ENCODE results near the gene TYW1.
A peak's percentile ranks its signal among the peaks of the same experiment; 100 is the strongest.
"Not testable (repeated sequence)": the region's sequence is repeated elsewhere in the genome, so short reads cannot be mapped to it uniquely, and the experiment has no call there.

TYW1 gene, protein sequence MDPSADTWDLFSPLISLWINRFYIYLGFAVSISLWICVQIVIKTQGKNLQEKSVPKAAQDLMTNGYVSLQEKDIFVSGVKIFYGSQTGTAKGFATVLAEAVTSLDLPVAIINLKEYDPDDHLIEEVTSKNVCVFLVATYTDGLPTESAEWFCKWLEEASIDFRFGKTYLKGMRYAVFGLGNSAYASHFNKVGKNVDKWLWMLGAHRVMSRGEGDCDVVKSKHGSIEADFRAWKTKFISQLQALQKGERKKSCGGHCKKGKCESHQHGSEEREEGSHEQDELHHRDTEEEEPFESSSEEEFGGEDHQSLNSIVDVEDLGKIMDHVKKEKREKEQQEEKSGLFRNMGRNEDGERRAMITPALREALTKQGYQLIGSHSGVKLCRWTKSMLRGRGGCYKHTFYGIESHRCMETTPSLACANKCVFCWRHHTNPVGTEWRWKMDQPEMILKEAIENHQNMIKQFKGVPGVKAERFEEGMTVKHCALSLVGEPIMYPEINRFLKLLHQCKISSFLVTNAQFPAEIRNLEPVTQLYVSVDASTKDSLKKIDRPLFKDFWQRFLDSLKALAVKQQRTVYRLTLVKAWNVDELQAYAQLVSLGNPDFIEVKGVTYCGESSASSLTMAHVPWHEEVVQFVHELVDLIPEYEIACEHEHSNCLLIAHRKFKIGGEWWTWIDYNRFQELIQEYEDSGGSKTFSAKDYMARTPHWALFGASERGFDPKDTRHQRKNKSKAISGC

DNA sequence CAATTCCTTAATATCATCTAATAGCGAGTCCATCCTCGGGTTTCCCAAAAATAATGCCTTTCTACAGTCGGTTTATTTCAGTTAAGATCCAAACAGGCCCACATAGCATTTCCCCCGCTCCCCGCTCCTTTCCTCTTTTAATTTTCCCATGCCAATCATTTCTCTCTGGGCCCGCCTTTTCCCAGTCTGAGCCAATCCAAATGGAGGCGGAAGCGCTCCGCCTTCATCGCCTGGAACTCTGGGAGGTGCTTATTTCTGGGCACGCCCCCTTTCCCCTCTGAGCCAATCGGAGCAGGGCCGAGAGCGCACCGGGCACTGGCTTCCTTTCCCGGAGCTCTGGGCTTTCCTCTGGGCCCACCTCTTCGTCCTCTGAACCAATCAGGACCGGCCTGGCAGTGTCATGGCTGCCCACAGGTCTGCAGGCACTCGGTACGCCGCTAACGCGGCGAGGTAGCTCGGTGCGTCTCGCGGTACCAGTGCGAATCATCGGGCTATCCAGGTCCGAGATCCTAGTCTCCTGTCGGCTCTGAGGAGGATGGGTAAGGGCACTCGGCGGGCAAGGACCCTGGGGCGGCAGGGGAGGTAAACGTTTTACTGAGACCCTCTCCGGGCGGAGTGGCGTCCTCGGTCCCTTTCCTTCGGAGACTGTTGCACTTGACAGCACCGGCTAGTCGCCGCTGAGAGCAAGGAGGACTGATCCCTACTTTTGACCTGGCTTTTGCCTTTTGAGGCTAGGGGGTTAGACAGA is at the start of gene TYW1:
Gene TYW1 (plus strand): TSS at position 390 of the 748 bp plus-strand sequence. CDS start 146 bp downstream, at position 536.
- DNase-seq (ENCODE audit: low spot score), result peak; percentile 85

DNA sequence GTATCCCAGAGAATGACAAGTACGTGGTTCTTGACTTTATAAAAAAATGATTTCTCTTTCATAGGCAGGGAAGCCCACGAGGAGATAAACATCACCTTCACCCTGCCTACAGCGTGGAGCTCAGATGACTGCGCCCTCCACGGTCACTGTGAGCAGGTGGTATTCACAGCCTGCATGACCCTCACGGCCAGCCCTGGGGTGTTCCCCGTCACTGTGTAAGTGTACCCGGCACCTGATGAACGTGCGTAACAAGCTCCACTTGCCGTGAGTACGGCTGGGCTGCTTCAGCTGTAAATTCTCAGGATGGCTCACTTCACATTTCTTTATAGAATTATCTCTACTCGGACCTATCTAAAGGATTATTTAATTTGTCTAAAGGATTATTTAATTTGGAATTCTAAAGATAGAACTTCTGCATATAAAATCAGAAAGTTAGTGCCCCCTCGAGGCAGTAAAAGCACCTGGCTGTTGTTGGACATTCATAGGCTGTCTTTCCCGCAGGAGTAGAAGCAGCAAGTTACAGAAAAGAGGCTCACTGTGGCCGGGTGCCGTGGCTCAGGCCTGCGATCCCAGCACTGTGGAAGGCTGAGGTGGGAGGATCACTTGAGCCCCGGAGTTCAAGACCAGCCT is 48.0 kb upstream of the TYW1 start:
- DNase-seq (ENCODE audit: low spot score), result no peak

DNA sequence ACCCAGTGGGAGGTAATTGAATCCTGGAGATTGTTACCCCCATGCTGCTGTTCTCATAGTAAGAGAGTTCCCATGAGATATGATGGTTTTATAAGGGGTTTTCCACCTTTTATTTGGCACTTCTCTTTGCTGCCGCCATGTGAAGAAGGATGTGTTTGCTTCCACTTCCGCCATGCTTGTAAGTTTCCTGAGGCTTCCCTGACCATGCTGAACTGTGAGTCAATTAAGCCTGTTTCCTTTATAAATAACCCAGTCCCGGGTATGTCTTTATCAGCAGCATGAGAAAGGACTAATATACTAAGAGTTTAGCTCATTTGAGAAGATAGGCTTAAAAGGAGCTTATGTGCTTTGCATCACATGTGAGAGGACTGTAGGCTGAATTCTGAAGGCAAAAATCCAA is 46.3 kb upstream of the TYW1 start:
- DNase-seq (ENCODE audit: low spot score), result no peak

DNA sequence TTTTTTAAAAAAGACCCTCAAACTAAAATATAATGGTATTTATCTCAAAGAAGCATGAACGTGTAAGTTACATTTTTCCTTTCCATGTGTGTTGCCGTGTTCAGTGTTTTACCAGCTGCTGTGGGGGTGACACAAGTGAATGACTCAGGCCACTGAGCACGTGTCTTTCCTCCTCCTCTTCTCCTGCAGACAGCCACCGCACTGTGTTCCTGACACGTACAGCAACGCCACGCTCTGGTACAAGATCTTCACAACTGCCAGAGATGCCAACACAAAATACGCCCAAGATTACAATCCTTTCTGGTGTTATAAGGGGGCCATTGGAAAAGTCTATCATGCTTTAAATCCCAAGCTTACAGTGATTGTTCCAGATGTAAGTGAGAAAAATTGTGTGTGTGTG is 45.9 kb upstream of the TYW1 start:
- no peak for DNase-seq (ENCODE audit: low spot score)

DNA sequence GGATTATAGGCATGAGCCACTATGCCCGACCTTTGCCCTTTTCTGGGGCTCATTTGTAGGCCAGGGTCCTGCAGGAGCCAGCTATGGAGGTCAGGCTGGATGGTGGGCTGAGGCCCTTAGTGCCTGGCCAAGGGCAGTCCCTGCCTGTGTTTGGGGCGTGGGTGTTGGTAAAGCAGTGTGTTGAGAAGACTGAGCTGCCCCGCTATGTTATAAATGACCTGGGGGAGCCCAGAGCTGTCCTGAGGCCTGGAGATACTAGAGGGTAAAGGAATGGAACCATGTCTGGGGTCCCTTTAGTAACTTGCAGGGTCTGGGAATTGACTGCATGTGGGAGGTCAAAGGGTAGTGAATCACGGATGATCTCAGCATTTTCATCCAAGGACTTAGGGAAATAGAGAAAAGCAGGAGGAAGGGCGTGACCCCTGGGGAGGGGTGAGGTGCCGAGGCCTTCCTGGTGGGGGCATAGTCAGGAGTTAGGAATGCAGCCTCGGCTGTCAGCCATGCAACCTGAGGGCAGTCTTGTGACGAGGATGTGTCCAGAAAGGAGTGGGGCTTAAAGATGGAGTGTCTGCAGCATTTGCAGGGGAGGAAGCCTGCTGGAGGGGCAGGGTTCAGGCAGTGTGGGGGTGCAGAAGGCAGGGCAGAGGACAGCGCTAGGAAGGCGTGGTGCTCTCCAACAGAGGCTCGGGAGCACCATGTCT is 44.1 kb upstream of the TYW1 start:
- peak; percentile 79 for DNase-seq (ENCODE audit: low spot score)

DNA sequence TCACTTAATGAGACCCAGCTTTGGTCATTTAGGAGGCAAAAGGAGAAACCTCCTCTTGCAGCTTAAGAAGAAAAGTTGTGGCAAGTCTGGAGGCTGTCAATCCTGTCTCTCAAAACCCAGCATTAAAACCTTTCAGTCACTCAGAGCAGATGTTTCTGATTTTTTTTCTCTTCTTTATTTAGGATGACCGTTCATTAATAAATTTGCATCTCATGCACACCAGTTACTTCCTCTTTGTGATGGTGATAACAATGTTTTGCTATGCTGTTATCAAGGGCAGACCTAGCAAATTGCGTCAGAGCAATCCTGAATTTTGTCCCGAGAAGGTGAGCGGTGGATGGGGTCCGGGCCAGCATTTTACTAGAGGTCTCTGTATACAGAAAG is 43.6 kb upstream of the TYW1 start:
- no peak for DNase-seq (ENCODE audit: low spot score)

DNA sequence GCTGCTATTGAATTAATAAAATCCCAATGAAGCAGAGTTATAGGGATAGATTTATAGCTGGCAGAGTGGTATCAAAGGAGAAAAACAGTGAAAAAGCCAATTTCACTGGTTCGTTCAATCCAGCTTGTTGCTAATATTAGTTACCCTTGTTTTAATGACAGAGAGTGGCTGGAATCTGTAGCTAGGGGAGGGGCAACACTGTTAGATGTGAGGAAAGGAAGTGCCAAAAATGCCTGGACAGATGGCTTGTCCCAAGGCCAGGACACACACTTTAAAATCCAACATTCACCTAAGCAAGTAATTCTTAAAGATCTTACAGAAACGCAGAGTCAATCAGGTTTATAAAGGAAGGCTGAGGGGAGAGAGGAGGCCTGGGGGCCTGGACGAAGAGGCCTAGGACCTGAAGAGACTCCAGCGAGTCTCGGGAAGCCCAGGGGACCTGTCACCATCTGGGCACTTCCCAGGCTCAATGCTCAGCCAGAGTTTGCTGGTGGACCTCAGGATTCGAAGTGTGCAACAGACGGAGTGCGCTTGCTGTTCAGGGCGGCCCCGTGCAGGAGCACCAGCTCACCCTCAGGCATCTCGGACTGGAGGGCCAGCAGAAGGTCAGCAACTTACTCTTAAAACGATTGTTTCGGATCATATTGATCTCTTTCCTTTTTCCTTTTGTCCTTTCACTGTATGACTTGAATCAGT is 38.9 kb upstream of the TYW1 start:
- peak; percentile 37 for DNase-seq (ENCODE audit: low spot score)

DNA sequence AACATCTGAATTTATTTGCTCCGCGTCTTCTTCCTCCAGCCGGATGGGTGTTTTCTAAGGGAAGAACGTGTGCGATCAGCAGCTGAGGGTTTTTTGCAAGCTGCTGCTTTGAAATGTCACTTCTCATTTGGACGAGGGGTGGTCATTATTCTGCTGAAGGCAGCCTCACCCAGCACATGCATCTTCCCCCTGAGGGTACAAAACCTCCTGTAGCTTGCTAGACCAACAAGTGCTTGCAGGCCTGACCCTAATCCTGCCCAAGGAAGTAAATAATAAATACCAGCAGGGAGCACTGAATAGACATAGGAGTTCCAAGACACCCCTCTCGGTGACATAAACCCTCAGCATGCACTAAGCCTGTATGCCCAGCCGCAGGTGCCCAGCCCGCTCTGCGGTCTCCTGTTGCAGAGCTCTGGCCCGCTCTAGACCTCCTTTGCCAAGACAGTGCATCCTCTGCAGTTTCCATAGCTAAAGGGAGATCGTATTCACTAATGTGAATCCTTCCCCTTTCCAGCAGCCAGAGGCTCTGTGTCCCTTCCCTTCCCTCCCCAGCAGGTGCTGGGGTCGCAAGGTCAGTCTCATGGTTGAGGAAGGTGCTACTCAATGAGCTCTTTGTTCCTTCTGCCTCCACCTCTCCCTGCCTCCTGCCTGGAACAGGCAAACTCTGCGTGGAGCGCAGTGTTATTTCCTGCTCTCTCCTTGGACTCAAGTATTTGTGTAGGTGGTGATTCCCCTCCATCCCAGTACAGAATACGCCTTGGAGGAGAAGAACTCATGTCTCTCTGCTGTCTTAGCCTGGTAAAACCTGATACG is 37.9 kb upstream of the TYW1 start:
- no peak for DNase-seq (ENCODE audit: low spot score)

DNA sequence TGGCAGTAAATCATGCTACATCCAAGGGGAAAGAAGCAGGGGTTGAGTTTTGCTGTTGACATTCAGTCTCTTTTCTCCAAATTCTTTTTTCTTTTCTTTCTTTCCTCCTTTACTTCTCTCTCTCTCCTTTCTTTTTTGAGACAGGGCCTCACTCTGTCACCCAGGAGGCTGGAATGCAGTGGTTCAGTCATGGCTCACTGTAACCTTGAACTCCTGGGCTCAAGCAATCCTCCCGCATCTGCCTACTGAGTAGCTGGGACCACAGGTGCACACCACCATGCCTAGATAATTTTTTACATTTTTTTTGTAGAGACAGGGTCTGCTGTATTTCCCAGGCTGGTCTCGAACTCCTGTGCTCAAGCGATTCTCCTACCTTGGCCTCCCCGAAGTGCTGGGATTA is 36.4 kb upstream of the TYW1 start:
- no peak for DNase-seq (ENCODE audit: low spot score)

DNA sequence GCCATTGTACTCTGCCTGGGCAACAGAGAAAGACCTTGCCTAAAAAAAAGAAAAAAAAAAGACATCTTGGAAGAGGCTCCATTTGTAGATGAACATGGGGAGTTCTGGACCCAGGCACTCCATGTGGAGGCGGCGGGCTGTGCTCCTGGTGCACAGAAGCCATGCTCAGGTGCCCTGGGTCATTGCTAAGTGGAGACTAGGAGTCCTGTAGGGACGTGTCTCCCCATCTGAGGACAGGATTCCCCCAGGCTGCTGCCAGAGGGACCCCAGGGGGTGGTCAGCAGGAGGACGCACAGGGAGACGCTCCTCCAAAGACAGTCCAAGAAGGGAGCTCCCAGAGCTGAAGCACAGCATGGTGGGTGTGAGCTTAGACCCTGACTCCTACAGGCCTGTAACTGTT is 35.5 kb upstream of the TYW1 start:
- DNase-seq (ENCODE audit: low spot score), result no peak

DNA sequence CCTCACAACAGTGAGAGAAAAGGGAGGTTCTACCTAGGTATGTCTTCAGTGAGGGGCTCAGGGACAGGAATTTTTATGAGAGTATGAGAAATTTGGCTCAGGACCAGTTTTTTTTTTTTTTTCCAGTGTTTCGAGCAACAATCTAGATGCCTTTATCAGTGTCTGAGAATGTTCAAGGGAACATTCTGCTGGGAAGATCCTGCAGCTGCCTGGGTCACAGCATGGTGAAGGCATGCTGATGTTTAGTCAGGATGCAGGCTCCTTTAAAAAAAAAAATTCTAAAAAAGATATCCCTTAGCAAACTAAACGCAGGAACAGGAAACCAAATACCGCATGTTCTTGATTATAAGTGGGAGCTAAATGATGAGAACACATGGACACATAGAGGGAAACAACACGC is 32.2 kb upstream of the TYW1 start:
- no peak for DNase-seq (ENCODE audit: low spot score)

DNA sequence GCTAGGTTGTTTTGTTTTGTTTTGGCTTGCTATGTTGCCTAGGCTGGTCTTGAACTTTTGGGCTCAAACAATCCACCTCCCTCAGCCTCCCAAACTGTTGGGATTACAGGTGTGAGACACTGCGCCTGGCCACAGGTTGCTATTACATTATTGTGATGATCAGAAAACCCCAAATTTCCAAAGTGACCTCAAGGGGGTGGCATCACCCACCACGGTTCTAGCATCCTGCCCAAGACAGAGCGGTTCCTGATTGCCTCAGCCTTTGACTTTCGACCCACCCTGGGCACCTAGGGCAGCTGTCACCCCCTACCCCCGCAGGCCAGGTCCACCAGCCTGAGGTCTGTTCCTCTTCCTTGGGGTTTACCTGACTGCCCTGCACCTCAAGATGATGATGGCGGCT is 29.6 kb upstream of the TYW1 start:
- DNase-seq (ENCODE audit: low spot score), result no peak

DNA sequence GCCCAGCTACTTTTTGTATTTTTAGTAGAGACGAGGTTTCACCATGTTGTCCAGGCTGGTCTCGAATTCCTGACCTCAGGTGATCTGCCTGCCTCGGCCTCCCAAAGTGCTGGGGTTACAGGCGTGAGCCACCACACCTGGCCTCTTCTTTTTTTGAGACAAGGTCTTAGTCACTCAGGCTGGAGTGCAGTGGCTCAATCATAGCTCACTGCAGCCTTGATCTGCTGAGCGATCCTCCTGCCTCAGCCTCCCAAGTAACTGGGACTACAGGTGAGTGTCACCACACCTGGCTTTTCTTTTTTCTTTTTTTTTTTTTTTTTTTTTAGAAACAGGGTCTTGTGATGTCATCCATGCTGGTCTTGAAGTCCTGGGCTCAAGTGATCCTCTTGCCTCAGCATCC is 27.6 kb upstream of the TYW1 start:
- DNase-seq (ENCODE audit: low spot score), result not testable (repeated sequence)

DNA sequence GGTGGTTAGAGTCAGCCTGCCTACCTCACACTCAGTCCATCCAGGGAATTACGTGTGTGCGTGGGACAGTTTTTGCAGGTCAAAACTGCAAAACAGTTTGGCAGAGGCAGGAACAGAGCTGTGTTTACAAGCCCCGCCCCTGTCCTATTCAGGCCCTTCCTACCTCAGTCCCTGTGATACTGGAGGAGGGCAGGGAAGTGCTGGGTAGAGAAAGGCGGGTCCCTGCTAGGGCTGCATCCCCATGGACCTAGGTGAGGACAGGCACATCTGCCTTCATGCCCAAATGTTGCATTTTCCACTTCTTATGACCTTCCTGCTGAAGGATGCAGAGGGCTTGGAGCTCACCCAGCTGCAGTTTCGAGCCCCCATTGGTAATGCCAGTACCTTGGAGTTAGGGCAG is 26.3 kb upstream of the TYW1 start:
- no peak for DNase-seq (ENCODE audit: low spot score)

DNA sequence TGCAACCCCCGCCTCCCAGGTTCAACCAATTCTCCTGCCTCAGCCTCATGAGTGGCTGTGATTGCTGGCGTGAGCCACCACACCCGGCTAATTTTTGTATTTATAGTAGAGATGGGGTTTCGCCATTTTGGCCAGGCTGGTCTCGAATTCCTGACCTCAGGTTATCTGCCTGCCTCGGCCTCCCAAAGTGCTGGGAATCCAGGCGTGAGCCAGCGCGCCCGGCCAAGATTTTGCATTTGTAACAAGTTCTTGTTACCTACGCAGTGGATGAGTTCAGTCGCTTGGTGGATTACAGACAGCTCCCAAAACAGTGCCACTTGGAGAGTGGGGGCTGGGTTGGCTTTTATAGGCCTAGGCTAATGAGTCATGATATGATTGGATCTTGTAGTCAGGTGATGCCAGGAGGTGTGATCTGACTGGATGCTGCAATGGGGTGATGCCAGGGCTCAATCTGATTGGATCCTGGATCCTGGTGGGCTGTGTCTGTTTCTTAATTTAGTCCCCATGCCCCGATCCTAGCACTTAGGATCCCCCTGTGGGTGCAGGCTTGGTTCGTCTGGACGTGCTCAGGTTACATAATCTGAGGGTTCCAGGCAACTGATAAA is 21.5 kb upstream of the TYW1 start:
- no peak for DNase-seq (ENCODE audit: low spot score)

DNA sequence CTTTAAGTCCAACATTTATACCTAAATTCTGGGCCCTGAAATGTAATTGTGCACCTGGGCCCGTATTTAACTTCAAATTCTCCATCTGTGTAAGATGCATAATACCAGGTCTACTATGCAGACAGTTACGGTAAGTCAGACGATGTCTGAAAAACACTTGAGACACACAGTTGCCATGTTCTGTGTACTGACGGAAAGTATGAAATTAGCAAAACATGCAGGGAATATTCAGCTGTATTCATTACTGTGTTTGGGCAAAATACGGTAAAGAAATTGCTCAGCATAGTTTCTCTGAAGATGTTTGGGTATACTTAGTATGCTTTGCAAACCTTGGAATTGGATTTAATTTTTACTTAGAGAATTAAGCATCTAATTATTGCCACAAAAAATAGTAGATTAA is 18.3 kb upstream of the TYW1 start:
- DNase-seq (ENCODE audit: low spot score), result not testable (repeated sequence)

DNA sequence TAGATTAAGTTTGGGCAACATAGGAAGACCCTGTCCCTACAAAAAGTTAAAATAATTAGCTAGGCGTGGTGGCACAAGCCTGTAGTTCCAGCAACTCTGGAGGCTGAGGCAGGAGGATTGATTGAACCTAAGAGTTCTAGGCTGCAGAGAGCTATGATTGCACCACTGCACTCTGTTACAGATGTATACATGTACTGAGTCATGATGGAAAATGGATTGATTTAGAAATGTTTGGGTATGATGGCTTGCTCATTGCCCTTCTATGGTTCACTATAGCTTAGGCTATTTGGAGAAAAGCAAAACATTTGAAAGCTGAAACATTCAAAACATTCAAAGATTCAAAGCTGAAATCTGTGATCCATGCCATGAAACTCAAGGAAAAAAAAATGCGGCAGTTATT is 17.6 kb upstream of the TYW1 start:
- DNase-seq (ENCODE audit: low spot score), result not testable (repeated sequence)

DNA sequence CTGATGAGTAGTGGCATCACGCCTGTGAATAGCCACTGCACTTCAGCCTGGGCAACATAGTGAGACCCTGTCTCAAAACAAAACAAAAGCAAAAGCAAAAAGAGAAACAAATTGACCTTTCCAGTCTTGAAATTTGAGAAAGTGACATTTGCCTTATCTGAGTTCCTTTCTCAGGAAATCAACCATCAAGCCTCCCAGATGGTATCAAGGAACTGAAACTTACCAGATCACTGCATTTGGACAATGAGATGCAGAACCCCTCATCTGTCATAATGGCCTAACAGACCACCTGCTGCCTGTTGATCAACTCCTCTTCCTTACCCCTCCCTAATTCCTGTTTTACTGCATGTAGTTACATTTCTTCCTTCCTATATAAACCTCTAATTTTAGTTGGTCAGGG is 16.3 kb upstream of the TYW1 start:
- not testable (repeated sequence) for DNase-seq (ENCODE audit: low spot score)

DNA sequence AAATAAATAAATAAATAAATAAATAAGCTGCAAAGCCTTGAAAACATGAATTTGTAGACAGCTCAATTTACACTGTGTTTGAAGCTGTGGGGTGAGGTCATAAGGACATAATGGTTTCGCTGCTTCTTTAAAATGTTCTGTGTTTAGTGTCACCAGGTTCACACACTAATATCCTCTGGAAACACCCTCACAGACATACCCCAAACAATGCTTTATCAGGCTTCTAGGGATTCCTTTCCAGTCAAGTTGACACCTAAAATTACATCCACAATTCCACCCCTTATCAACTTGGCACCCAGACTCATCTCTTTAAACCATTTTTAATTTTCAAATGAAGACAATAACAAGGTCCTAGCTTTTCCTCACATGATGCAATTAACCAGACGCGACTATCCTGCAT is 7.1 kb upstream of the TYW1 start:
- not testable (repeated sequence) for DNase-seq (ENCODE audit: low spot score)

DNA sequence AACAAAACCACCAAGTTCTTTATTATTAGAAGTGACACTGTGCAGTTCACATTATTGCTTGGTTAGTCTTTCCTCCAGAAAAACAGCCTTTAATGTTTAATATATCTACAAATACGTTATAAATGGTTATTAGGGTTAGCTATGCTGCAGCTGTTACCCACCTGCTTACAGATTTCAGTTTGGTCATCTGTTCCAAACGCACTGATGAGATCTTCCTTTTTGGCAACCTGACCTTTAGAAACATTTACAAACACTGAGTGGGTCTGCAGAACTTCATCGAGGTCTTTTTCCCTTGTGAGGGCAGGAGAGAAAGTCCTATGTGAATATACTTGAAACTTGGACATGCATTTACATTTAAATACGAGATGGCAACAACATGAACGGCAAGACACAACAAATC is 2.6 kb upstream of the TYW1 start:
- DNase-seq (ENCODE audit: low spot score), result not testable (repeated sequence)

Measured in AG20443 (cell line).